IPS-18c (cell line): ENCODE measurements around the gene PPP2R5A.
"Not testable (repeated sequence)": the region's sequence is repeated elsewhere in the genome, so short reads cannot be mapped to it uniquely, and the experiment has no call there.

ENCODE experiments used
- H3K4me3 ChIP-seq: 2 replicates; pipeline ENCODE4 v1.7.0; 2013; ENCODE audit warnings: low read depth, mild to moderate bottlenecking, low read length, moderate library complexity; ENCODE audit not compliant: insufficient read depth
- H3K9me3 ChIP-seq: one replicate; pipeline ENCODE4 v1.6.1; 2013; ENCODE audit warnings: mild to moderate bottlenecking, low read length, moderate library complexity; ENCODE audit not compliant: control insufficient read depth, insufficient read depth

The PPP2R5A gene

GRCh38 chr1:212367474-212368072 lies 82.4 kb downstream of the PPP2R5A start:
- no peak overlapping the region for H3K4me3 ChIP-seq
- peaks cover 2% of the 10 kb centered on the region for H3K9me3 ChIP-seq

GRCh38 chr1:212368073-212368484 lies 82.9 kb downstream of the PPP2R5A start:
- H3K9me3 ChIP-seq = peaks cover 2% of the 10 kb centered on the region
- H3K4me3 ChIP-seq = no peak overlapping the region

- Histone ChIP-seq H3K4me3 (no peak overlapping the region), H3K9me3 (peaks cover 3% of the 10 kb centered on the region)
These were observed 90.8 kb downstream of the PPP2R5A start for GRCh38 chr1:212375986-212376385.

GRCh38 chr1:212377644-212378043 lies 92.4 kb downstream of the PPP2R5A start:
- Histone ChIP-seq H3K4me3 (no peak overlapping the region), H3K9me3 (peaks cover 3% of the 10 kb centered on the region)

DNA sequence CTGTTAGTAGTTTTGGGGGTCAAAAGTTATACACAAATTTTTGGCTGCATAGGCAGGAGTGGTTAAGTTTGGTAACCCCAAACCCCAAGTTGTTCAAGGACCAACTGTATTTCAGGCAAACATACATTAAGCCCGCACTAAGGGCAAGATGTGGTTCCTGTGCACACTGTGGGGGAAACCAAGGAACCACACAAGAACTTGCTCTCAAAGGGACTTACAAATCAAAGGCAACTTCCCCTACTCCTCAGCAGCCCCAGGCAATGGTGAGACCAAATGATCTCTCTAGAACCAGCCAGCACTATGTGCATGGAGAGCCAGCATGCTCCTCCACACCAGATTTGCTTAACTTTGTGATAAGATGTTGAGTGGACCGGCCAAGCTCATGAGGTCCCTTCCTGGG lies 94.2 kb downstream of the PPP2R5A start:
- no peak overlapping the region for H3K4me3 ChIP-seq
- peaks cover 5% of the 10 kb centered on the region for H3K9me3 ChIP-seq

DNA sequence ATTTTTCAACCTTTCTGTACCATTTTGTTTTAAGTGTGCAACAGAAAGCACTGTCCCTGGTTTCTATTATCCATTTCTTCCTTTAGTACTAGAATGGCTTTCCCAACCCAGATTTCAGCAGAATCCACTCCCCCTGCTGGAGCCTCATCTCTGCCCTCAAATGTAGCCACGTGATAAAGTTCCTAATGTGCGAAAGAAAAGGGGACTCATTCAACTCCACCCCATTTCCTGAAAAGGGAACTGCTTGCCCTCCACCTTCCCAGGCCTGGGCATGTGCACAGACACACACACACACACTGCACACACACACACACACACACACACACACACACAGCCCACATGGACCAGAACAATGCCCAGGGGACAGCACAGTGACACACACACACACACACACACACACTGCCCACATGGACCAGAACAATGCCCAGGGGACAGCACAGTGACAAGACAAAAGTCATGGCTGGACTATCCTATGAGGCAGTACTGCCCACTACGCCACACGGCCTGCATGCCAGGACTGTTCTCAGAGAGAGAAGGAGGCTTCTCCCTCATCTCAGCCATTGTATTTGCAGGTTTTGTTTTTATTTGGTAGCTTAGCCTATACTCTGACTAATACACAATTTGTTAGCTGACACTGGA lies 96.3 kb downstream of the PPP2R5A start:
- Histone ChIP-seq H3K4me3 (no peak overlapping the region), H3K9me3 (peaks cover 5% of the 10 kb centered on the region)

- Histone ChIP-seq H3K9me3 (peaks cover 6% of the 10 kb centered on the region), H3K4me3 (no peak overlapping the region)
These were observed 100.8 kb downstream of the PPP2R5A start for GRCh38 chr1:212386029-212386428.

DNA sequence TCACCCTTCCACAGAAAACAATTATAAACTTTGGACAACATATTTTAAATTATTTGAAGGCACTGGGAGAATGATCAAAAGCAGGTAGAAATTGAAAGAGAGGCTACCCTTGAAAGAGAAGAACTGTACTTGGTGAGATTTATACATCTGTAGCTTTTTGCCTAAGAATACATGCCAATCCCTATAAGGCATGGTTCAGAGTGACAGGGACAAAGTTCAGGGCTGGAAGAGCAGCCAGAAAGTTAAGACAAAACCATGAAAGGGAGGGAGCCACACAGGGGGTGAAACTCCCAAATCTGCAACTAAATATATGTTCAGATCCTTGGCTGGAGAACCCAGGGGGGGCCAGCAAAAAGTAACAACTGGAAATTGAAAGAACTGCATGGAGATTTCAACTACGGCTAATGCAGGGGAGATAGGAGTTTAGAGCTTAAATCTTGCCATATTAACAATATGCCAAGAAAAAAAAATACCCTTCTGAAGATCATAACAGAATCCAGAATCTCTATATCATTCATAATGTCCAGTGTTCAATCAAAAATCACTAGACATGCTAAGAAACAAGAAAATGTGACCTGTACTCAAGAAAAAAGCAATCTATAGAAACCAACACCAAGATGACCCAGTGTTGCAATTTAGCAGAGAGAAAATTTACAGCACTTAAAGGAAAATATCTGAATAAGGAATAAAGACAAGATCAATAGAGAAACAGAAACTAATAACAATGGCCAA lies 103.9 kb downstream of the PPP2R5A start:
- no peak overlapping the region for H3K4me3 ChIP-seq
- H3K9me3 ChIP-seq = peaks cover 8% of the 10 kb centered on the region

DNA sequence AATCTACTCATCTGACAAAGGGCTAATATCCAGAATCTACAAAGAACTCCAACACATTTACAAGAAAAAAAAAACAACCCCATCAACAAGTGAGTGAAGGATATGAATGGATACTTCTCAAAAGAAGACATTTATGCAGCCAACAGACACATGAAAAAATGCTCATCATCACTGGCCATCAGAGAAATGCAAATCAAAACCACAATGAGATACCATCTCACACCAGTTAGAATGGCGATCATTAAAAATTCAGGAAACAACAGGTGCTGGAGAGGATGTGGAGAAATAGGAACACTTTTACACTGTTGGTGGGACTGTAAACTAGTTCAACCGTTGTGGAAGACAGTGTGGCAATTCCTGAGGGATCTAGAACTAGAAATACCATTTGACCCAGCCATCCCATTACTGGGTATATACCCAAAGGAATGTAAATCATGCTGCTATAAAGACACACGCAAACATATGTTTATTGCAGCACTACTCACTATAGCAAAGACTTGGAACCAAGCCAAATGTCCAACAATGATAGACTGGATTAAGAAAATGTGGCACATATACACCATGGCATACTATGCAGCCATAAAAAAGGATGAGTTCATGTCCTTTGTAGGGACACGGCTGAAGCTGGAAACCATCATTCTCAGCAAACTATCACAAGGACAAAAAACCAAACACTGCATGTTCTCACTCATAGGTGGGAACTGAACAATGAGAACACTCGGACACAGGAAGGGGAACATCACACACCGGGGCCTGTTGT lies 110.6 kb downstream of the PPP2R5A start:
- not testable (repeated sequence) for H3K9me3 ChIP-seq, H3K4me3 ChIP-seq

DNA sequence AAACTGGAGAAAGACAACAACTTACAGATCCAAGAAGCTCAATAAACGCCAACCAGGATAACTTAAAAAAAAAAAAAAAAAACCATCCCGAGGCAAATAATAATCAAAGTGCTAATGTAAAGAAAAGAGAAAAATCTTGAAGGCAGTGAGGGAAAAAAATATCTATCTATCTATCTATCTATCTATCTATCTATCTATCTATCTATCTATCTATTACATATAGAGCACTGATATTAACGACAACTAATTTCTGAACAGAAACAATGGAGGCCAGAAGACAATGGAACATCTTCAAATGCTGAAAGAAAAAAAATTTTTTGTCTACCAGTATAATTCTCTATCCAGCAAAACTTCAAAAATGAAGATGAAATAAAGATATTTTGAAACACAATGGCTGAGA lies 111.4 kb downstream of the PPP2R5A start:
- H3K4me3 ChIP-seq = no peak overlapping the region
- H3K9me3 ChIP-seq = peaks cover under 1% of the 10 kb centered on the region

DNA sequence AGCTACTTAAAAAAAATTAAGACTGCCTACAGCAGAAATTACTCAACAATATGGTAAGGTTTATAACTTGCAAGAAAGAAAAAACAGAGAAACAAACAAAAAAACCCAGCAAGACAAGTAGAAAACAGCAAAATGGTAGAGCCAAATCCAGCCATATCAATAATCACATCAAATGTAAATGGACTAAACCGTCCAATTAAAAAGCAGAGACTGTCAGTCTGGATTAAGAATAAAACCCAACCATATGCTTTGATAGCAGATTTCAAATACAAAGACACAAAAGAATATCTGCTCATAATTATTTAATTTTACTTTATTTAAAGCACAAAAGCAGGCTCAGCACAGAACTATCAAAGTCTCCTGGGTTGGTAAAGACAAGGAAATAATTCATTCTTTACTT lies 112.0 kb downstream of the PPP2R5A start:
- Histone ChIP-seq H3K4me3 (no peak overlapping the region), H3K9me3 (no peaks in the 10 kb centered on the region)

DNA sequence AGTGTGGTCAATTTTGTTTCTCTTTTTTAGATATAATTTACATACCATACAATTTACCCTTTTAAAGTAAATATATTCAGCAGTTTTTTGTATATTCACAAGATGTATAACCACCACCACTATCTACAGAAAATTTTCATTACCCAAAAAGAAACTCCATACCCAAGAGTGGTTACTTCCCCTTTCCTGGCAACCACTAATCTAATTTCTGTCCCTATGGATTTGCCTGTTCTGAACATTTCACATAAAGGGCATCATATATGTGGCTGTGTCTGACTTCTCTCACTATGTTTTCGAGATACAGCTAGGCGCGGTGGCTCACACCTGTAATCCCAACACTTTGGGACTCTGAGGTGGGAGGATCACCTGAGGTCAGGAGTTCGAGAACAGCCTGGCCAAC lies 115.8 kb downstream of the PPP2R5A start:
- H3K9me3 ChIP-seq = no peaks in the 10 kb centered on the region
- no peak overlapping the region for H3K4me3 ChIP-seq

GRCh38 chr1:212401838-212402582 lies 116.8 kb downstream of the PPP2R5A start:
- no peak overlapping the region for H3K4me3 ChIP-seq
- no peaks in the 10 kb centered on the region for H3K9me3 ChIP-seq

GRCh38 chr1:212402666-212403321 lies 117.6 kb downstream of the PPP2R5A start:
- no peaks in the 10 kb centered on the region for H3K9me3 ChIP-seq
- H3K4me3 ChIP-seq = no peak overlapping the region

DNA sequence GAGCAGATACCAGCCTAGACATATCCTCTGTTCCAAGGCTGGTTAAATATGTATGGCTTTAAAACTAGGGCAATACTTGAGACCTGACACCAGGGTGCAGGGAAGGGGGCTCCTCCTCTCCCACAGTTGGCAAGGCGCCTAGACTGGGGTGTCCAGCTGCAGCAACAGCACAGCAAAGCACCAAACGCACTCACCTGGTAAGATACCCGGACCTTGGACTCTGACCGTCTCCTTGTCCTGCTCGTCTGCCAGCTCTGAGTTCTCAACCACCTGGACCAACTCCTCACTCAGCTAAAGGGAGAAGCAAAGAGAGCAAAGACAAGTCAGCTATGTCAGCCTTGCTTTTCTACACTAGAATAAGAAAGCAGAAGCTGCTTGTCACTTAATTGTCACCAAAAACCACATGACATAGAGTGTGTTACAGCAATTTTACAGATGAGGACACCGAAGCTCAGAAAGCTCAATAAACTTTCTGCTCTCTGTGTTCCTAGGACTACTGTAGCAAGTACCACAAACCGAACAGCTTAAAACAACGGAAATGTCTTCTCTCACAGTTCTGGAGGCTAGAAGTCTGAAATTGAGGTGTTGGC lies 125.1 kb downstream of the PPP2R5A start:
- no peaks in the 10 kb centered on the region for H3K9me3 ChIP-seq
- no peak overlapping the region; the same call in 1 of the 2 replicates for H3K4me3 ChIP-seq
